ENCODE data around the gene LEMD2. TPM values are rescaled to one million over a fixed set of nuclear protein-coding genes. Genes with fewer than 3 reads are reported as not detected.
A peak's percentile ranks its signal among the peaks of the same experiment; 100 is the strongest.

LEMD2 gene
- total RNA-seq, 2 donors from 2014 or later = 64.2 to 80.2 TPM

GRCh38 chr6:33813246-33813904, 24.4 kb upstream of the LEMD2 start:
- H3K4me1 ChIP-seq (replicated peaks) = no peaks in the 10 kb centered on the region
- no peak overlapping the region for H3K4me3 ChIP-seq
- H3K27me3 ChIP-seq (replicated peaks; ENCODE audit: insufficient read depth) = no peaks in the 10 kb centered on the region
- H3K27ac ChIP-seq = no peak overlapping the region
- TF ChIP-seq POLR2A (IDR thresholded peaks at IDR 0.05) = no peak
- TF ChIP-seq, protein P1, sequence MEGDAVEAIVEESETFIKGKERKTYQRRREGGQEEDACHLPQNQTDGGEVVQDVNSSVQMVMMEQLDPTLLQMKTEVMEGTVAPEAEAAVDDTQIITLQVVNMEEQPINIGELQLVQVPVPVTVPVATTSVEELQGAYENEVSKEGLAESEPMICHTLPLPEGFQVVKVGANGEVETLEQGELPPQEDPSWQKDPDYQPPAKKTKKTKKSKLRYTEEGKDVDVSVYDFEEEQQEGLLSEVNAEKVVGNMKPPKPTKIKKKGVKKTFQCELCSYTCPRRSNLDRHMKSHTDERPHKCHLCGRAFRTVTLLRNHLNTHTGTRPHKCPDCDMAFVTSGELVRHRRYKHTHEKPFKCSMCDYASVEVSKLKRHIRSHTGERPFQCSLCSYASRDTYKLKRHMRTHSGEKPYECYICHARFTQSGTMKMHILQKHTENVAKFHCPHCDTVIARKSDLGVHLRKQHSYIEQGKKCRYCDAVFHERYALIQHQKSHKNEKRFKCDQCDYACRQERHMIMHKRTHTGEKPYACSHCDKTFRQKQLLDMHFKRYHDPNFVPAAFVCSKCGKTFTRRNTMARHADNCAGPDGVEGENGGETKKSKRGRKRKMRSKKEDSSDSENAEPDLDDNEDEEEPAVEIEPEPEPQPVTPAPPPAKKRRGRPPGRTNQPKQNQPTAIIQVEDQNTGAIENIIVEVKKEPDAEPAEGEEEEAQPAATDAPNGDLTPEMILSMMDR (IDR thresholded peaks at IDR 0.05) = no peak
- TF ChIP-seq POLR2AphosphoS5 (IDR thresholded peaks at IDR 0.05) = no peak
- 61% methylated on average over 14 of the region's 16 CpGs for WGBS
- no peak for DNase-seq (ENCODE audit: low spot score)
- intact Hi-C loops (cut with DNase I) = no loop called here
- H3K9me3 ChIP-seq = no peaks in the 10 kb centered on the region
- no peaks in the 10 kb centered on the region for H3K36me3 ChIP-seq

DNA sequence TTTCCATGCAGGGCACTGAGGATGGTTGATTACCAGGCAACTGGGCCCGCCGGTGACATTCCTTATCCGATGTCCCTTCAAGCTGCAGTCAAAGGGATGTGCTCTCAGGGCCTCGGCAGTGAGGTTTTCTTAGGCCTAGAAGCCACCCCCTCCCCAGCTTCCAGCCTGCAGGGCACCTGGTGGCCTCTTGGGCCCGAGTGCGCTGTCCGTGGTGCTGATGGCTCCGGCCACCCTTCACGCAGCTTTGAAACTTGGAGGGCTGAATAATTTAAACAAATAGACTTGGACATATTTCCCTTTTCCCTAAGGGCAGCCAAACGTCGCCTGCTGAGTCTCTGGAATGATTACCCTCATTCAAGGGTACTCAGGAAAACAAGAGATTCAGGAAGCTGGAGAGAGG, 23.7 kb upstream of the LEMD2 start:
- TF ChIP-seq POLR2AphosphoS5 (IDR thresholded peaks at IDR 0.05) = no peak
- TF ChIP-seq, protein P1 (IDR thresholded peaks at IDR 0.05) = peak in 2 of 4 experiments; percentile 29 to 55
- Histone ChIP-seq H3K27ac (no peak overlapping the region), H3K4me3 (no peak overlapping the region), H3K9me3 (no peaks in the 10 kb centered on the region), H3K4me1 (replicated peaks) (no peaks in the 10 kb centered on the region), H3K36me3 (no peaks in the 10 kb centered on the region), H3K27me3 (replicated peaks; ENCODE audit: insufficient read depth) (peaks cover 3% of the 10 kb centered on the region)
- intact Hi-C loops (cut with DNase I) = no loop called here
- DNase-seq (ENCODE audit: low spot score) = no peak
- WGBS = 6% methylated on average over 11 of the region's 11 CpGs

DNA sequence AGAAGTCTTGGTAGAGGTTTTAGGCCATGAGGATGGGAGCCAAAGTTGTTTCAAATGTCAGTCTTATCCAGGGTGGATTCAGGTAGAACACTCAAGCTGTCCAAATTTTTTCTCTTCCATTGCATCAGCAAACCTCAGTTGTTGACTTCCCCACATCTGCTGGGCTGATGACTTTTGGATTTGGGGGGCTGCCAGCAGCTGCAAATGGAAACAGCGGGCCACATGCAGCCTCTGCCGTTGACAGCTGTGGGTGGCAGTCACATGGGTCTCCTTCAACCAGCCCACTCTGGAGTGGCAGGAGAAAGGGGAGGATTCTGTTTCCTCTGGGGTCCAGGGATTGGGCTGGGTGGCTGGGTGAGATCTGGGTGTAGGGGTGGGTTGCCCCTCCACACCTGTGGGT, 20.7 kb upstream of the LEMD2 start:
- no peaks in the 10 kb centered on the region for H3K9me3 ChIP-seq
- H3K27me3 ChIP-seq (replicated peaks; ENCODE audit: insufficient read depth) = peaks cover 3% of the 10 kb centered on the region
- H3K27ac ChIP-seq = no peak overlapping the region
- DNase-seq (ENCODE audit: low spot score) = no peak
- TF ChIP-seq POLR2AphosphoS5 (IDR thresholded peaks at IDR 0.05) (no peak), POLR2A (IDR thresholded peaks at IDR 0.05) (no peak)
- TF ChIP-seq, protein P1 (IDR thresholded peaks at IDR 0.05) = no peak
- 45% methylated on average over 2 of the region's 2 CpGs for WGBS
- H3K4me1 ChIP-seq (replicated peaks) = no peaks in the 10 kb centered on the region
- no peak overlapping the region for H3K4me3 ChIP-seq
- intact Hi-C loops (cut with DNase I) = no loop called here
- no peaks in the 10 kb centered on the region for H3K36me3 ChIP-seq

- DNase-seq (ENCODE audit: low spot score) = no peak
- Histone ChIP-seq H3K9me3 (no peaks in the 10 kb centered on the region), H3K36me3 (no peaks in the 10 kb centered on the region), H3K27ac (no peak overlapping the region), H3K4me3 (no peak overlapping the region), H3K27me3 (replicated peaks; ENCODE audit: insufficient read depth) (peaks cover 3% of the 10 kb centered on the region), H3K4me1 (replicated peaks) (no peaks in the 10 kb centered on the region)
- intact Hi-C loops (cut with DNase I) = no loop called here
- TF ChIP-seq POLR2AphosphoS5 (IDR thresholded peaks at IDR 0.05) (no peak), POLR2A (IDR thresholded peaks at IDR 0.05) (no peak)
- TF ChIP-seq, protein P1 (IDR thresholded peaks at IDR 0.05) = no peak
- WGBS = 21% methylated on average over 8 of the region's 8 CpGs
These were observed 19.8 kb upstream of the LEMD2 start for GRCh38 chr6:33808641-33809180.

- intact Hi-C loops (cut with DNase I) = no loop called here
- Histone ChIP-seq H3K27me3 (replicated peaks; ENCODE audit: insufficient read depth) (peaks cover 3% of the 10 kb centered on the region), H3K36me3 (no peaks in the 10 kb centered on the region), H3K27ac (no peak overlapping the region), H3K4me1 (replicated peaks) (no peaks in the 10 kb centered on the region), H3K9me3 (no peaks in the 10 kb centered on the region), H3K4me3 (no peak overlapping the region)
- 70% methylated on average over 6 of the region's 6 CpGs for WGBS
- TF ChIP-seq, protein P1 (IDR thresholded peaks at IDR 0.05) = no peak
- TF ChIP-seq POLR2AphosphoS5 (IDR thresholded peaks at IDR 0.05) = no peak
- no peak for TF ChIP-seq POLR2A (IDR thresholded peaks at IDR 0.05)
- no peak for DNase-seq (ENCODE audit: low spot score)
These were observed 18.7 kb upstream of the LEMD2 start for GRCh38 chr6:33807606-33808005.
